Measurements from ENCODE around the gene BEGAIN. TPM values are rescaled to one million over a fixed set of nuclear protein-coding genes. Genes with fewer than 3 reads are reported as not detected.

BEGAIN gene
- total RNA-seq, 4 donors from 2014 or later: 0.25 to 0.49 (median 0.26) TPM; not detected in 1

- no peaks in the 10 kb centered on the region for H3K4me1 ChIP-seq
- H3K36me3 ChIP-seq: no peaks in the 10 kb centered on the region
- no peak overlapping the region for H3K4me3 ChIP-seq
- H3K27ac ChIP-seq: no peak overlapping the region
- intact Hi-C loops (cut with DNase I; ENCODE audit: low total_unique reads) (no loop called here), in situ Hi-C loops (cut with MboI; ENCODE audit: low sequenced_read_pairs in 4 of 4) (no loop called here)
- H3K27me3 ChIP-seq: peaks cover 12 to 31% (median 30%) of the 10 kb centered on the region in 3 donors
- TF ChIP-seq POLR2A (IDR thresholded peaks at IDR 0.05) (no peak), CTCF (IDR thresholded peaks at IDR 0.05 in 4 of 5, conservative IDR thresholded peaks at IDR 0.05 in 1 of 5) (no peak)
- no peak for ATAC-seq
- H3K9me3 ChIP-seq: no peaks in the 10 kb centered on the region
- DNase-seq: no peak
These were observed 1.6 kb downstream of the BEGAIN start for GRCh38 chr14:100585448-100586152.

- H3K27me3 ChIP-seq: peaks cover 12 to 26% (median 26%) of the 10 kb centered on the region in 3 donors
- ATAC-seq (no peak), DNase-seq (no peak)
- TF ChIP-seq POLR2A (IDR thresholded peaks at IDR 0.05) (no peak), CTCF (IDR thresholded peaks at IDR 0.05 in 4 of 5, conservative IDR thresholded peaks at IDR 0.05 in 1 of 5) (no peak)
- H3K9me3 ChIP-seq: no peaks in the 10 kb centered on the region
- in situ Hi-C loops (cut with MboI; ENCODE audit: low sequenced_read_pairs in 4 of 4): no loop called here
- H3K4me3 ChIP-seq: no peak overlapping the region
- H3K27ac ChIP-seq: no peak overlapping the region
- H3K36me3 ChIP-seq: no peaks in the 10 kb centered on the region
- H3K4me1 ChIP-seq: no peaks in the 10 kb centered on the region
- intact Hi-C loops (cut with DNase I; ENCODE audit: low total_unique reads): no loop called here
These were observed 2.9 kb downstream of the BEGAIN start for GRCh38 chr14:100584056-100585031.

- DNase-seq: no peak
- no peak overlapping the region for H3K4me3 ChIP-seq
- in situ Hi-C loops (cut with MboI; ENCODE audit: low sequenced_read_pairs in 4 of 4): no loop called here
These were observed 4.0 kb downstream of the BEGAIN start for GRCh38 chr14:100583245-100583644.

More at GRCh38 chr14:100583245-100583644, 4.0 kb downstream of the BEGAIN start:
- Histone ChIP-seq H3K9me3 (no peaks in the 10 kb centered on the region), H3K4me1 (no peaks in the 10 kb centered on the region), H3K27me3 (peaks cover 7 to 19% (median 16%) of the 10 kb centered on the region in 3 donors), H3K27ac (no peak overlapping the region), H3K36me3 (no peaks in the 10 kb centered on the region)
- intact Hi-C loops (cut with DNase I; ENCODE audit: low total_unique reads): no loop called here
- no peak for TF ChIP-seq CTCF (IDR thresholded peaks at IDR 0.05 in 4 of 5, conservative IDR thresholded peaks at IDR 0.05 in 1 of 5)
- TF ChIP-seq POLR2A (IDR thresholded peaks at IDR 0.05): no peak
- no peak for ATAC-seq

Data from gastrocnemius medialis (tissue), 4 donors.